K562 (cell line): ENCODE measurements around the gene PDE6D. TPM values are rescaled to one million over a fixed set of nuclear protein-coding genes. Genes with fewer than 3 reads are reported as not detected.

Experiments used
- HNRNPLL ChIP-seq: fragments of 200-400 bp; formaldehyde crosslinking; IDR thresholded peaks from 2 replicates; pipeline ENCODE4 v1.6.1; 2017; ENCODE audit warnings: low read length, low read depth, mild to moderate bottlenecking; ENCODE audit not compliant: poor library complexity, severe bottlenecking
- MNT ChIP-seq, 2 experiments: fragments of 450-650 bp; conservative IDR thresholded peaks; 2 replicates each; pipeline ENCODE4 v1.6.1; 2017; ENCODE audit warnings: mild to moderate bottlenecking in 2 of 2, moderate library complexity in 2 of 2
- SMARCE1 ChIP-seq: fragments of 450-650 bp; IDR thresholded peaks from 2 replicates; pipeline ENCODE4 v1.7.1; 2016; ENCODE audit warnings: mild to moderate bottlenecking
- SMC3 ChIP-seq: conservative IDR thresholded peaks from 2 replicates; pipeline ENCODE4 v1.6.1; 2011; ENCODE audit warnings: low read depth, low read length, improper control_type of control experiment; ENCODE audit not compliant: insufficient read depth
- ZNF444 ChIP-seq: fragments of 250-450 bp; sonication (Bioruptor Pico); IDR thresholded peaks from 2 replicates; pipeline ENCODE4 v1.4.0; 2020; ENCODE audit warnings: mild to moderate bottlenecking, moderate library complexity
- ZSCAN32 ChIP-seq: fragments of 450-650 bp; formaldehyde crosslinking; IDR thresholded peaks from 2 replicates; pipeline ENCODE4 v1.4.0; 2020; ENCODE audit warnings: mild to moderate bottlenecking, moderate library complexity
- polyA plus RNA-seq, 8 experiments: library from polyadenylated mRNA; depleted of rRNA in 4 of 8; stranded (reverse) in 5 of 8; unstranded in 3 of 8; fragments of >200 nt; fragmentation: Nextera tagmentation in 2 of 8; fragmentation: Illumina TruSeq in 1 of 8; extraction: Ambion mirVana in 2 of 8; extraction: Trizol in 1 of 8; gene quantifications; 2 replicates each; pipeline versions ENCODE4 v1.2.1 to v1.2.3, GENCODE V29; 2011 to 2014; ENCODE audit warnings: inconsistent platforms in 1 of 8, missing spikeins in 1 of 8
- total RNA-seq, 7 experiments: library from RNA; depleted of rRNA in 6 of 7; stranded (reverse); fragments of >200 nt in 6 of 7; fragmentation: Illumina TruSeq in 2 of 7; extraction: Trizol in 2 of 7; gene quantifications; 2 replicates each; pipeline versions ENCODE4 v1.2.1 to v1.2.3, GENCODE V29; 2011 to 2021; ENCODE audit warnings: low replicate concordance in 1 of 7
- TF ChIP-seq, protein P1 (sequence below), 2 experiments: fragments of 450-650 bp in 1 of 2; IDR thresholded peaks; 2 replicates each; pipeline ENCODE4 v1.6.1; 2011 to 2017; ENCODE audit warnings: low read depth in 2 of 2, antibody characterized with exemption in 1 of 2, borderline replicate concordance in 1 of 2, low read length in 1 of 2, mild to moderate bottlenecking in 1 of 2, mixed read lengths in 1 of 2; ENCODE audit not compliant: control insufficient read depth in 1 of 2
- TF ChIP-seq, protein P2 (sequence below): sonication (generic); formaldehyde crosslinking; IDR thresholded peaks from 2 replicates; pipeline ENCODE4 v1.8.0; 2022; ENCODE audit warnings: mild to moderate bottlenecking, low read depth, missing genetic modification reagents

Gene PDE6D
- total and polyA plus RNA-seq, 9 of the 15 experiments (the other 6 are each of a cell fraction or from before 2014, with no cell fraction given): 0.65 to 11.6 (median 7.0) TPM

DNA sequence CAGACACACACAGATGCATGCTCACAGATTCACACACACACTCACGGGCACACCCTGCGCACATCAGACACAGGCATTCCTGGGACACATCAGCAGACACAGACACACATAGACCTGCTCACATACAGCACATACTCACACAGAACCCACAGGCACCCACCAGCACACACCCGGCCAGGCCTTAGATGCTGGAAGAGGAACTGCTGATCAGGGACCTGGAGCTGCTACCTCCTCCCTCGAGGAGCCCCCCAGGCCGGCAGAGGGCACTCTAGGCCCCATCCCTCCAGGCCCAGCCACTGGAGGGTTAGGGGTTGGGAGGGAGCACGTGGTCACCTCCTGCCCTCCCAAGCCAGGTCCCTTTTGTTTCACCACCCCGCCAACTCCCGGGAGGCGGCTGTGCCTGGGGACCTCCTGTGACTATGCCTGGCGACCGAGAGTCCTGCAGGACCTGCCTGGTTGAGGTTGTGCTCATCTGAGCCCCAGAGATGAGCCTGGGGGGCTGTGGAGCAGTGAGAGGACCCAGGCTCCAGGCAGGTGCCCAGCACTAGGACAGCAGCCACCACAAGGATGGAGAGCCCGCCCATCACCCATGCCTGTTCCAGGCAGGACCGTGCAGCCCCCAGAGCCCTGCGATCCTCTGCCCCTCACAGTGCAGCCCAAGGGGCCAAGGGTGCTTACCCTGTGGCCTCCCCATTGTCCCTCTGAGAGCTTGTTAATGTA lies 93.8 kb downstream of the PDE6D start (continued):
- TF ChIP-seq, protein P1, sequence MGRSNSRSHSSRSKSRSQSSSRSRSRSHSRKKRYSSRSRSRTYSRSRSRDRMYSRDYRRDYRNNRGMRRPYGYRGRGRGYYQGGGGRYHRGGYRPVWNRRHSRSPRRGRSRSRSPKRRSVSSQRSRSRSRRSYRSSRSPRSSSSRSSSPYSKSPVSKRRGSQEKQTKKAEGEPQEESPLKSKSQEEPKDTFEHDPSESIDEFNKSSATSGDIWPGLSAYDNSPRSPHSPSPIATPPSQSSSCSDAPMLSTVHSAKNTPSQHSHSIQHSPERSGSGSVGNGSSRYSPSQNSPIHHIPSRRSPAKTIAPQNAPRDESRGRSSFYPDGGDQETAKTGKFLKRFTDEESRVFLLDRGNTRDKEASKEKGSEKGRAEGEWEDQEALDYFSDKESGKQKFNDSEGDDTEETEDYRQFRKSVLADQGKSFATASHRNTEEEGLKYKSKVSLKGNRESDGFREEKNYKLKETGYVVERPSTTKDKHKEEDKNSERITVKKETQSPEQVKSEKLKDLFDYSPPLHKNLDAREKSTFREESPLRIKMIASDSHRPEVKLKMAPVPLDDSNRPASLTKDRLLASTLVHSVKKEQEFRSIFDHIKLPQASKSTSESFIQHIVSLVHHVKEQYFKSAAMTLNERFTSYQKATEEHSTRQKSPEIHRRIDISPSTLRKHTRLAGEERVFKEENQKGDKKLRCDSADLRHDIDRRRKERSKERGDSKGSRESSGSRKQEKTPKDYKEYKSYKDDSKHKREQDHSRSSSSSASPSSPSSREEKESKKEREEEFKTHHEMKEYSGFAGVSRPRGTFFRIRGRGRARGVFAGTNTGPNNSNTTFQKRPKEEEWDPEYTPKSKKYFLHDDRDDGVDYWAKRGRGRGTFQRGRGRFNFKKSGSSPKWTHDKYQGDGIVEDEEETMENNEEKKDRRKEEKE (IDR thresholded peaks at IDR 0.05; ENCODE audit: borderline replicate concordance in 1 of 2, control insufficient read depth in 1 of 2, low read depth in 2 of 2, low read length in 1 of 2): no peak
- TF ChIP-seq, protein P2, sequence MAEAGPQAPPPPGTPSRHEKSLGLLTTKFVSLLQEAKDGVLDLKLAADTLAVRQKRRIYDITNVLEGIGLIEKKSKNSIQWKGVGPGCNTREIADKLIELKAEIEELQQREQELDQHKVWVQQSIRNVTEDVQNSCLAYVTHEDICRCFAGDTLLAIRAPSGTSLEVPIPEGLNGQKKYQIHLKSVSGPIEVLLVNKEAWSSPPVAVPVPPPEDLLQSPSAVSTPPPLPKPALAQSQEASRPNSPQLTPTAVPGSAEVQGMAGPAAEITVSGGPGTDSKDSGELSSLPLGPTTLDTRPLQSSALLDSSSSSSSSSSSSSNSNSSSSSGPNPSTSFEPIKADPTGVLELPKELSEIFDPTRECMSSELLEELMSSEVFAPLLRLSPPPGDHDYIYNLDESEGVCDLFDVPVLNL (CRISPR knock-in tag): no peak
- TF ChIP-seq SMC3 (peak; percentile 28; the same call in 1 of the 2 replicates), ZNF444 (CRISPR knock-in tag) (no peak), SMARCE1 (no peak), HNRNPLL (no peak), ZSCAN32 (CRISPR knock-in tag) (no peak), MNT (conservative IDR thresholded peaks at IDR 0.05) (peak; percentile 72 to 85)
